Measurements from ENCODE around the gene CD58.
A peak's percentile ranks its signal among the peaks of the same experiment; 100 is the strongest.
"Not testable (repeated sequence)": the region's sequence is repeated elsewhere in the genome, so short reads cannot be mapped to it uniquely, and the experiment has no call there.

Gene CD58

GRCh38 chr1:116570358-116571214 is at the start of gene CD58:
TSS of gene CD58 (minus strand) at chr1:116571026. CDS start at chr1:116570972, 54 bp downstream.
- DNase-seq (ENCODE audit: low spot score), result peak; percentile 95

GRCh38 chr1:116620392-116620791 is 49.6 kb upstream of the CD58 start:
- not testable (repeated sequence) for DNase-seq (ENCODE audit: low spot score)

DNA sequence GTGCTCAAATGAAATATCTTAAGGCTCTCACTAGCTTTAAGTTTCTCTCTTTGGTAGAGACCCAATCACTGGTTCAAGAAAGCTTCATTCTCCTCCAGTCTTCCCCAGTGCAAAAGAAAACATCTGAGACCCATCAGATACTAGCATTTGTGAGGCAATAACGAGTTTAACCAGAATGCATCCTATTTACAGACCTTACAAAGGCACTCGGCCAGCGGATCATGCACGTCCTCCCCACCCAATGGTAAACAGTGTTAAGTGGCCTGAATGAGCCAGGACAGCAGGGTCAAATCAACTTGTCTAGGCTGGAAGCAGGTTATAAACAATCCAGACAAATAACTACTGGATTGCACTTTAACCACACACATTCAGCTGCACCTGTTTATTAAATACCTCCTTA is 48.3 kb upstream of the CD58 start:
- DNase-seq (ENCODE audit: low spot score), result not testable (repeated sequence)

DNA sequence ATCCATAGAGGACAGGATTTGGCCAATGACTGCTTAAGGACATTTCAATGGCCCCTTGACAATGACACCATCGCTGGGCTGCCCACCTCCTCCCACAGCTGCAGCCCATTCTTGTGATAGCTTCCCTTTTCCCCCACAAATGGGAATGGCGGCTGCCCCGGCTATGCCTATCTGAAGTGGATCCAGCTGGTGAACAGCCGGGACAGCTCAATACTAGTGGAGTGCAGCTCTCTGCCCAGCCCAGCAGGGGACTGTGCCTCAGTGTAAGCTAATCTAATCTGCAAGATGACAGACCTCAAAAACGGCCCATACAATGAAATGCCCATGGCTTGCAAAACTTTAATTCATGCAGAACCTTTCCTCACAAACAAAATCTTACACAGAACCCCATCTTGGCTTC is 47.0 kb upstream of the CD58 start:
- DNase-seq (ENCODE audit: low spot score), result not testable (repeated sequence)

GRCh38 chr1:116613825-116614224 is 43.0 kb upstream of the CD58 start:
- not testable (repeated sequence) for DNase-seq (ENCODE audit: low spot score)

DNA sequence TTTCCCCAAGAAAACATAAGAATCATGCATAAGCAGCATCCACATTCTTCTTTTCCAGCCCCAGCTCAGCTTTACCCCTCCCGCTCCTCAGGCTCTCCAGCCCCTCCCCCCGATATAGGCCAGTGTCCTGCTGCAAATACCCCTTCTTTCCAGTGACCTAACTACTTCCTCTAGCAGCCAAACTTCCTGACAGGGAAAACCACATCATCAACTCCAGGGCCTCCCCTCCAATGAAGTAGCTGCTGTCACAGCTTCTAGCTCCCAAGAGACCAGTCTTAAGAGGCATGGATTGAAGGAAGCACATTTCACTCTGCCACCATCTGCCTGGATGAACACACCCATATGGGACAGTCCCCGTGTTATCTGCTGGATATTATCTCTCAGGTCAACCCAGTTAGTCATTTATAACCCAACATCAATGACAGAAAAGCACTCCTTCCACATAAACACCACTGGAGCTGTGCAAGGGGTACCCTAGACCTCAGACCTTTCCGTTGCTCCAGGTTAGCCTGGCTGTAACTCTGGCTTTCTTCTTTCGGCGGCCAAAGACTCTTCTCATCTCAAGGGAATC is 39.1 kb upstream of the CD58 start:
- DNase-seq (ENCODE audit: low spot score), result not testable (repeated sequence)

DNA sequence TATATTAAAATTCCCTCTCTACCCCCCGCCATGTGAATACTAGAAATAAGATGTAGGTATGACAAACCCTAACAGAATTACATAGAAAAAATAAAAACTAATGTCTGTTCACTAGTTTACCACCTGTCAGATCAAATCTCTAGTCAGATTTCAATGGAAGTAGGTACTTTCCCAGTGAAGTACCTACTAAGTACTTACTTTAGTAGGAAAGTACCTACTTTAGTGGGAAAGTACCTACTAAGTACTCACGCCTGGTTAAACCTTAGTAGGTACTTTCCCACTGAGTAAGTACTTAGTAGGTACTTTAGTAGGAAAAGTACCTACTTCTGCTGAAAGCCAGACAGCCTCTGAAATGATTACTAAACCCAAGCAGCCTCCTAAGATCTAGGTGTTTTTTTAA is 38.0 kb upstream of the CD58 start:
- not testable (repeated sequence) for DNase-seq (ENCODE audit: low spot score)

DNA sequence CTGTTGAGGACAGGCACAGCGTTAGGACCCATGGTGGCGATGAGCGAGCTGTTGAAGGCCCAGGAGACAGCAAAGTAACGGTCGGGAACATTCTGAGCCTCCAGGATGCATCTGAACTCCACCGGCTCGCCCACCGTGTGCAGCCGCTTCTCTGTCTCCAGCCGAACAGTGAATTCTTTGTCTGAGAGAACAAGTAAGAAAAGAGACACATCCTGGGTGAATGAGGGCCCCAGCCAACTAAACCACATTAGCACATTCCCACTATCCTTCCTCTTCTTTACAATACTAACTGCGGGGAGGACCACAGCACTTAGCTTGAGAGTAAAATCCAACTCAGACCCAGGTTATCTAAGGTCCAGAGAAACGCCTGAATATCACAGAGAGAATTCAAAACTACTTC is 37.3 kb upstream of the CD58 start:
- not testable (repeated sequence) for DNase-seq (ENCODE audit: low spot score)

DNA sequence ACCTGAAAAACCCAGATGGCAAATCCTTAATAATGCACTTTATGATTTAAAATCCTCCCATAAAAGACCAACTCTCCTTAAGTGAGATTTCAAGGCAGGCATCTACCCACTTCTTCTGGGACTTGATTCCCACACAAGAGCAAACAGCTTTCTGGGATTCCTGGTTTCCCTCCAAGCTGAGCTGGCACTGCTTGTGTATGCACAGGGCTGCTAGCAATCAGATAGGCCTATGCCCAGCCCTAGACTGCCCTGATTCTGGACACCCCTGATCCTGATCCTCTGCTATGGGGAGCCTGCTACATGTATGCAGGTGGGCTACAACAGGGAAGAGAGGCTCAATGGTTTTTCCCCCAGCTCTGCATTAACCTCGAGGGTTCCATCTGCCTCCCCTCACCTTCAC is 36.6 kb upstream of the CD58 start:
- not testable (repeated sequence) for DNase-seq (ENCODE audit: low spot score)

DNA sequence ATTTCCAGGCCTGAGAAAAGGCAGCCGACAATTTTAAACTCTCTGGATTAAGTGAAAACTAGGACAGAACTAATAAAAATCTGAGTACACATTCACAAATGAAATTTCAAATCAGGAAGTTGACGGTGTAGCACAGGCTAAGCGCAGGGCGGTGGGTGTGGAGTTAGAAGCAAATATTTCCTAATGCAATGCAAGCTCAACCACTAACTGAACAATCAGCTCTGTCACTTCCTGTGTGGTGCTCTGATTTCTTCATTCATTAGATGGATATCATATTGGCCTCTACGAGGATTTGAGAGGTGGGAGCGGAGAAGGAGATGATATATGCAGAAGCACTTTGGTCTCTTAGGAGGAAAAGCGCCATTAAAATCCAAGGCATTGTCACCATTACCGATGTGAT is 35.2 kb upstream of the CD58 start:
- not testable (repeated sequence) for DNase-seq (ENCODE audit: low spot score)

- no peak for DNase-seq (ENCODE audit: low spot score)
Observed at GRCh38 chr1:116605315-116605714, 34.5 kb upstream of the CD58 start.

DNA sequence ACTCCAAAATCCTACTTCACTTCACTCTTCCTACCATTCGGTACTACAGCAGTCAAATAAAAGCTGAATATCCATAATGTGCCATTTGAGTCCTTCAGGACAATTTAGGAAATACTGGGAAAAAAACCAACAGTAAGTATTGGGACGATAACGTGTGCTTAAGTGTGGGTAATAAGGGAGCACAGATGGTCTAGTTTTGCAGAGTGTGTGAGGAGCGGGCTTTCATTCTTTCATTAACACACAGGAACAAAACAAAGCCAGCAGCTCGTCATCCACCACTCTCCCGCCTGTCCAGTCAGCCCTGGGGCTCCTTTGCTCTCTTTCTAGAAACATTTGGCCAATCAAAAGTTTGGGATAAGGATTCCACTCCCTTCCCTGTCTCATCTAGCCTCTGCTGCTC is 33.6 kb upstream of the CD58 start:
- not testable (repeated sequence) for DNase-seq (ENCODE audit: low spot score)

- DNase-seq (ENCODE audit: low spot score), result not testable (repeated sequence)
Observed at GRCh38 chr1:116603646-116604045, 32.8 kb upstream of the CD58 start.

DNA sequence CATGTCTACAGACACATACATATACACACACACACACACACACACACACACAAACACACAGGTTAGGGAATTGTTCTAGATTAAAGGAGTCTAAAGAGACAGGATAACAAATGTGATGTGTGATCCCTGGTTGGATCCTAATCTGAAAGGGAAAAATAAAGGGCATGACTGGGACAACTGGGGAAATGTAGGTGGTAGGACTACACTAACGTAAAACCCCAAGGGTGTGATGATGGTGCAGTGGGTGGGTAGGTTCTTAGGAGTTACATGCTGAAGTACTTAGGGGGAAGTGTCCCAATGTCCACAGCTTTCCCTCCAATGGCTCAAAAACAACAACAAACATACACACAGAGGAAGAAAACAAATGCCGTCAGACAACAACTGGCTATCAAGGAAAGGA is 28.5 kb upstream of the CD58 start:
- DNase-seq (ENCODE audit: low spot score), result not testable (repeated sequence)

DNA sequence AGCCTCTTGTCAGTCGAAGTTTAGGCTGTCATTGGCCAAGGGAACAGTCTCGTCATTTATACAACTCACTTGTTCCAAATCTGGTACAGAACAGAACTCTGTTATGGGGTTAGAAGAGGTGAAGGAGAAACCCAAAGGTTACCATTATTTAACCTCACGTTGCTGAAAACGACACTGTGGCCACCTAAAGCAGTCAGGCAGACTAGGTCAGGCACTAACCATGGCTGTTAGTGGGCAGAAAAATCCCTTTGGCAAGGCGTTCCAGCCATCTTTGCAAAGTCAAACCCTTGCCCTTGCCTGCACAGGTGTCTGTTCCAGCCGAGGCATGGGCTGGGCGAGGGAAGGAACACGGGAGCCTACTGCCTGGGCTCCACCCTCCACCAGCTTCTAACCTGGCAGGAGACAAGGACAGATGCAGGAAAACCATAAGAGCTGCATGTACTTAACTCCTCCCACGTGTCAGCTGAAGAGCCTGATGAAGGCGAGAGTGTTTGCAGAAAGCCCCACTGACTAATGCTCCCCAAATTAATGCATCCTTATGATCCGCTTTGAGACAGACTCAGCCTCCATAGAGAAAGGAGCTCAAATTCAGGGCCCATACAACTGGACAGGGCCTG is 27.7 kb upstream of the CD58 start:
- not testable (repeated sequence) for DNase-seq (ENCODE audit: low spot score)

DNA sequence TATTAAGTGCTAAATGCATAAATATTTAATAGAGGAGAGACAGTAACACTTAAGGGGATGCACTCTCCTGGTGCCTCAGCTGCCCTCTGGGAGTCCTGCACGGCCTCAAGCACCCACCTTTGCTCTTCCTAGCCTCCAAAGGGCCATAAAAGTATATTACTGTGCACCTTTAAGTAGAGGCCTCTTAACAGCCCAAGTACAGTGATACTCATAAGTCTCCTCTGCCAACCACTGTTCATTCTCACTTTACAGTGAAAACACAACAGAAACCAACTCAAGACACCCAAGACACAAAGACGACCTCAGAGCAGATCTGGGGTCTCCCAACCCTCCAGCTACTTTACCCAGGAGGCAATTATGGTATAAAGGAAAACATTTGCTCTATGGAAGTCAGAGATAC is 26.6 kb upstream of the CD58 start:
- not testable (repeated sequence) for DNase-seq (ENCODE audit: low spot score)

DNA sequence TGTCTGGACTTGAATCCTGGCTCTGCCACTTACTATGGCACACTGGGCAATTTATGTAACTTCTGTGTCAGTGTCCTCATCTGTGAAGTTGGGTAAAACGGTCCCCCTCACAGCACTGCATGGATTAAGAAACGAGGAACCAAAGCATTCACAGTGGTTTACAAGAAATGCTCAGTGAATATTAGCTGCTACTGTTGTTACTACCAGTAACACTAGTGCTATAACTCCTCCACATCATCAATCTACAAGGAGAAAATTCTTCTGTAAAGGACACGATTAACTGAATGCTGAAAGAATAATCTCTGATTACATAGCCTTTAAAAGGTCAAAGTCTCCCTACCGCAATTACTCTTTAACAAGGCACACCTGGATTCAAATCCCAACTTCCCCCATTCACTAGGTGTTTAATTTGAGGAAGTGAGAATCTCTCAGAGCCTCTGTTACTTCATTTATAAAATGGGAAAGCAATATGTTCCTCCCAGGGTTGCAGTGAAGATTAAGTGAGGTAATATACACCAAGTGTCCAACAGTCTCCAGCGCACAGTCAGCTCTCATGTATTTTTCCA is 26.0 kb upstream of the CD58 start:
- DNase-seq (ENCODE audit: low spot score), result not testable (repeated sequence)

DNA sequence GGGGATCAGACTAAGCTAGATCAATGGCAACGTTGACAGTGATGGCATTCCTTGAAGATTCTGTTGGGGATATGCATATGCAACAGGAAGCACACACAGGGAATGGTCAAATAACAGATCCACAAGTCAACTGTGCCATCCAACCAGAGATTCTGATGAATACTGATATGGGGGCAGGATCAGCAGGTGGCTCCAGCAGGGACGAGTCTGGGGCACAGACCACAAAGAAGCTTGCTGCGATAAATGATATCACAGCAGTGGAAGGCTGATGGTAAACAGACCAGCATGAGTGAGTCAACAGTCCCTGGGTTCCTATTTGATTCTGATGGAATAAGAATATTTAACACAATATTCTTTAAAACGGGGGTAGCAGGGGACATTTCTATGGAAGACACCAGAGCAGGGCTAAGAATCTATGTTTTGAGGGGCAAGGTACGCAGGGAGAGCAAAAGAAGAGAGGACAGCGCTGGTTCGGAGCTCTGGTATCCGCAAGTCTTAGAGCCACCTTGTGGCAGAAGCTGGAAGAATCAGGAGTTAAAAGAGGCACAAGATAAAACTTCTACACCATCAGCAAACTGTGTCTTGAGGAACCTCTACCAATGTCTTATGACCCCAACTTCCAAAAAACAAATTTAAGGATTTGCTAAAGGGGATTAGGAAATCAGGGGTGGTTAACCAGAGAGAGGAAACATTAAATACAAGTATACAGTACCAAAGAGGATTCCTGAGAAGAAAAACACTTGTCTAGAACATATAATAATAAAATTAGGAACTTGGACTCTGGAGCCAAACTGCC is 25.3 kb upstream of the CD58 start:
- DNase-seq (ENCODE audit: low spot score), result peak; percentile 55

DNA sequence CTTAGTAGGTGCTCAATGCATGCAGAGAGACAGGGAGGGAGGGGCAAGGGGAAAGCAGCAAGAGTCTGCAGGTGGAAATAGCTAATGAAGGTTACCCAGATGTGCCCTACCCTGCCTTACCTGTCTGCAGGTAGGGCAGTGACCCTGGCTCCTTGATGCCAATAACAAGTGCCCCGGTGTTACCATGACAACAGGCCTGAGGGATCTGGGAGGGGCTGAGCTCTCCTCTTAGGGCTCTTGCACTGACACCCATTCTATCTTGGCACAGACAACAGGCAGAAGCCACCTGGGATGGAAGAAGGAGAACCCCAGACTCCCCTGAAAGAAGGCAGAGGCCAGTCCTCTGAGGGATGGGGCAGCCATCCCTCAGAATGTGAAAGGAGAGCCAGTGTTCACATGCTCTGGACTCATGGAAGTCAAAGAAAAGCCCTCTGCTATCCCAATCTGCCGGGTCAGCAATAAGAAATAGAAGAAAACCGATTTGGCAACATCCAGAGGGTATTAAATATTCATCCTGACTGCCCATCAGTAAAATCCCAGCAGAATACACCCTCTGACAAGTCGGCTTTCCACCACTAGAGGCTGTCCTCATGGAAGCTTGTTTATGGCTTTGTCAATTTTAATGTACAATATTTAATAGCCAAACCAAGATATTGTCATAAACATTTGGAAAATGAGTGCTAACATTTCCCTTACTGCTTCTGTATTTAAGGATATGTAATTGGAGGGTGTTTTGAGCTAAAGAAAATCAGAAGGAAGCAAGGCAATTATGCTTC is 24.4 kb upstream of the CD58 start:
- not testable (repeated sequence) for DNase-seq (ENCODE audit: low spot score)

DNA sequence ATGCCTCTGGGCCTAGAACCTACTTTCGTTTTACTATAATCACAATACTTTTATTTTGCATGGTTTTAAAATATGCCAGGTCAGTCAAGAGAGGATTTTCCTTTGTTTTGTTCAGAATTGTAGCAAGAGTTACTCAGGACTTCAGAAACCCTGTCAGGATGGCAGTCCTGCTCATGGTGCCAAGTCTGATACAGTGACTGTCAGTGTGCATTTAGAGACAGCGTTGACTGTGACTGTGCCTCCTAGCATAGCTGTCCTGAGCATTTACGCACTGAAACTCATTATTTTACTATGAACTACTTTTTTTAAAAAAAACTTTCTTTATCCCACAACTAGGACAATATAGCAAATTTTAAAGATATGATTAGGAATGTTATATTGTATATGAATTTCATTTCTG is 23.2 kb upstream of the CD58 start:
- DNase-seq (ENCODE audit: low spot score), result not testable (repeated sequence)

- not testable (repeated sequence) for DNase-seq (ENCODE audit: low spot score)
Observed at GRCh38 chr1:116593401-116593800, 22.6 kb upstream of the CD58 start.

Data from AG20443 (cell line).